ENCODE measurements around the gene MMP1. TPM values are rescaled to one million over a fixed set of nuclear protein-coding genes. Genes with fewer than 3 reads are reported as not detected.

MMP1 gene
- total and polyA plus RNA-seq, 12 donors = 0.07 TPM; not detected in 11

DNA sequence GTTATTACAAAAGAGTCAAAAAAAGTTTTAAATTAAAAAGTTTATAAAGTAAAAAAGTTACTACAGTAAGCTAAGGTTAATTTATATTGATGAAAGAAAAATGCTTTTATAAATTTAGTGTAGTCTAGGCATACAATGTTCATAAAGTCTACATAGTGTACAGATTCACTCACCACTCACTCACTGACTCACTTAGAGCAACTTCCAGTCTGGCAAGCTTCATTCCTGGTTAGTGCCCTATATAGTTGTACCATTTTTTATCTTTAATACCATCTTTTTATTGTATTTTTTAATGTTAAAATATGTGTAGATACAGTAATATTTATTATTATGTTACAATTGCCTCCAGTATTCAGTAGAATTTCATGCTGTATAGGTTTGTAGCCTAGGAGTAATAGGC is 14.9 kb downstream of the MMP1 start:
- TF ChIP-seq CTCF (IDR thresholded peaks at IDR 0.05) (no peak), POLR2A (IDR thresholded peaks at IDR 0.05) (no peak)
- no peaks in the 10 kb centered on the region for H3K27me3 ChIP-seq
- H3K4me1 ChIP-seq (replicated peaks in 1 of 2) = no peaks in the 10 kb centered on the region
- no peak for DNase-seq
- H3K9me3 ChIP-seq (replicated peaks in 1 of 3) = no peaks in the 10 kb centered on the region
- no peak overlapping the region for H3K27ac ChIP-seq
- no peak overlapping the region for H3K4me3 ChIP-seq
- no peaks in the 10 kb centered on the region for H3K36me3 ChIP-seq (replicated peaks in 1 of 2)
- intact Hi-C loops (cut with DNase I) = no loop called here

- Histone ChIP-seq H3K36me3 (replicated peaks in 1 of 2) (no peaks in the 10 kb centered on the region), H3K4me3 (no peak overlapping the region), H3K9me3 (replicated peaks in 1 of 3) (no peaks in the 10 kb centered on the region), H3K4me1 (replicated peaks in 1 of 2) (no peaks in the 10 kb centered on the region), H3K27ac (no peak overlapping the region), H3K27me3 (no peaks in the 10 kb centered on the region)
- intact Hi-C loops (cut with DNase I) = no loop called here
- TF ChIP-seq CTCF (IDR thresholded peaks at IDR 0.05) (no peak), POLR2A (IDR thresholded peaks at IDR 0.05) (no peak)
- no peak for DNase-seq
- 70 to 85% (median 77%) methylated on average over 2 of the region's 2 CpGs for WGBS, 4 donors
Measured at GRCh38 chr11:102781676-102782075, 16.3 kb downstream of the MMP1 start.

- Histone ChIP-seq H3K27ac (no peak within 1 kb of the TSS), H3K9me3 (replicated peaks in 1 of 3) (no peaks in the 10 kb centered on the region), H3K27me3 (no peaks in the 10 kb centered on the region), H3K36me3 (replicated peaks in 1 of 2) (no peaks in the 10 kb centered on the region), H3K4me3 (no peak within 1 kb of the TSS), H3K4me1 (replicated peaks in 1 of 2) (no peaks in the 10 kb centered on the region)
- intact Hi-C loops (cut with DNase I) = no loop called here
- DNase-seq = no peak
- no peak for TF ChIP-seq POLR2A (IDR thresholded peaks at IDR 0.05)
- peak in 2 of 6 experiments; percentile 8 to 11 for TF ChIP-seq CTCF (IDR thresholded peaks at IDR 0.05)
- WGBS, 4 donors = 3 to 10% (median 10%) methylated on average over 2 of the region's 2 CpGs
Measured at GRCh38 chr11:102780491-102780918, 17.5 kb downstream of the MMP1 start, which contains the start of gene MMP10. Gene MMP10, minus strand, starts transcription at chr11:102780628. Its CDS starts 37 bp downstream, at chr11:102780591.

GRCh38 chr11:102776454-102776853 is 21.5 kb downstream of the MMP1 start:
- WGBS, 4 donors = 79 to 86% (median 84%) methylated on average over 5 of the region's 5 CpGs
- H3K27me3 ChIP-seq = no peaks in the 10 kb centered on the region
- no peaks in the 10 kb centered on the region for H3K9me3 ChIP-seq (replicated peaks in 1 of 3)
- no peak overlapping the region for H3K27ac ChIP-seq
- no peak for DNase-seq
- no peaks in the 10 kb centered on the region for H3K4me1 ChIP-seq (replicated peaks in 1 of 2)
- no peak for TF ChIP-seq CTCF (IDR thresholded peaks at IDR 0.05)
- TF ChIP-seq POLR2A (IDR thresholded peaks at IDR 0.05) = no peak
- intact Hi-C loops (cut with DNase I) = no loop called here
- no peak overlapping the region for H3K4me3 ChIP-seq
- H3K36me3 ChIP-seq (replicated peaks in 1 of 2) = no peaks in the 10 kb centered on the region
